Globus pallidus (tissue), 1 donor: ENCODE results near the gene A4GALT.
A peak's percentile ranks its signal among the peaks of the same experiment; 100 is the strongest.

ENCODE experiments used
- DNase-seq: peaks from one replicate; pipeline ENCODE4 v3.0.0-alpha.2; 2015; ENCODE audit warnings: low spot score

The A4GALT gene

GRCh38 chr22:42648368-42649245, 72.1 kb downstream of the A4GALT start:
- peak; percentile 54 for DNase-seq

- no peak for DNase-seq
These were observed 72.7 kb downstream of the A4GALT start for GRCh38 chr22:42648017-42648367.

- DNase-seq = no peak
These were observed 73.8 kb downstream of the A4GALT start for GRCh38 chr22:42646569-42647525.

GRCh38 chr22:42645938-42646568, 74.6 kb downstream of the A4GALT start:
- DNase-seq = no peak

- DNase-seq = no peak
These were observed 75.2 kb downstream of the A4GALT start for GRCh38 chr22:42645341-42645937.

- no peak for DNase-seq
These were observed 76.0 kb downstream of the A4GALT start for GRCh38 chr22:42644422-42645340.

GRCh38 chr22:42643634-42644421, 76.8 kb downstream of the A4GALT start:
- no peak for DNase-seq

GRCh38 chr22:42642806-42643633, 77.7 kb downstream of the A4GALT start:
- DNase-seq = no peak
